Loucy (cell line): ENCODE results near the gene INSC.

ENCODE experiments used
- EZH2phosphoT487 ChIP-seq: fragments of 200-600 bp; IDR thresholded peaks from 2 replicates; pipeline ENCODE4 v1.6.1; 2018; ENCODE audit warnings: antibody characterized with exemption, mild to moderate bottlenecking, moderate library complexity, borderline replicate concordance
- TF ChIP-seq, protein P1 (sequence below): fragments of 200-600 bp; sonication (generic); conservative IDR thresholded peaks from 2 replicates; pipeline ENCODE4 v1.5.1; 2014; ENCODE audit warnings: mild to moderate bottlenecking, antibody characterized with exemption, low read length

DNA sequence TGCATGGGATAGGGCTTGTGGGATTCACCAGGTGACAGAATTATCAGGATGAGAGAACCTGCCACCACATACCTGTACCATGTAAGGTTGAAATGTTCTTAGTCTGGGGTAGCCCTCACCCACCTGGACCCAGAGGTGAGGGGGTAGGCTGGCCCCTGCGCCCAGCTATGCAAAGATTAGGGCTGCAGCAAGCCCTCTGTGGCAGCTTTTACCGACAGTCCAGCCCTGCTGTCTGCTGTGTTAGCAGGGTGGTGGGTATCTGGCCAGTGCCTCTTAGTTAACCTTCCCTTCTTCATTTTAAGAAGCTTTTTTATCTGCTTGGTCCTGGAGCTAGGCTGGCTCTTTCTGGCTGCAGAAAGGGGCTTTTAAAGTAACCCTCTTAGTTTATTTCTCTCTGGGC lies 13.9 kb downstream of the INSC start:
- TF ChIP-seq, protein P1, sequence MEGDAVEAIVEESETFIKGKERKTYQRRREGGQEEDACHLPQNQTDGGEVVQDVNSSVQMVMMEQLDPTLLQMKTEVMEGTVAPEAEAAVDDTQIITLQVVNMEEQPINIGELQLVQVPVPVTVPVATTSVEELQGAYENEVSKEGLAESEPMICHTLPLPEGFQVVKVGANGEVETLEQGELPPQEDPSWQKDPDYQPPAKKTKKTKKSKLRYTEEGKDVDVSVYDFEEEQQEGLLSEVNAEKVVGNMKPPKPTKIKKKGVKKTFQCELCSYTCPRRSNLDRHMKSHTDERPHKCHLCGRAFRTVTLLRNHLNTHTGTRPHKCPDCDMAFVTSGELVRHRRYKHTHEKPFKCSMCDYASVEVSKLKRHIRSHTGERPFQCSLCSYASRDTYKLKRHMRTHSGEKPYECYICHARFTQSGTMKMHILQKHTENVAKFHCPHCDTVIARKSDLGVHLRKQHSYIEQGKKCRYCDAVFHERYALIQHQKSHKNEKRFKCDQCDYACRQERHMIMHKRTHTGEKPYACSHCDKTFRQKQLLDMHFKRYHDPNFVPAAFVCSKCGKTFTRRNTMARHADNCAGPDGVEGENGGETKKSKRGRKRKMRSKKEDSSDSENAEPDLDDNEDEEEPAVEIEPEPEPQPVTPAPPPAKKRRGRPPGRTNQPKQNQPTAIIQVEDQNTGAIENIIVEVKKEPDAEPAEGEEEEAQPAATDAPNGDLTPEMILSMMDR: no peak
- TF ChIP-seq EZH2phosphoT487: no peak
